ENCODE data around the gene XPA.

GRCh38 chr9:97636903-97637302 lies 60.2 kb downstream of the XPA start:
- TF ChIP-seq MEIS1 (CRISPR knock-in tag; IDR thresholded peaks at IDR 0.05; ENCODE audit: borderline replicate concordance) (no peak), KIAA2018 (CRISPR knock-in tag; IDR thresholded peaks at IDR 0.05; ENCODE audit: borderline replicate concordance) (no peak), DPF2 (CRISPR knock-in tag; IDR thresholded peaks at IDR 0.05; ENCODE audit: borderline replicate concordance, low read depth) (no peak), ZNF879 (CRISPR knock-in tag; IDR thresholded peaks at IDR 0.05) (no peak), POLR2AphosphoS5 (IDR thresholded peaks at IDR 0.05; ENCODE audit: low read depth, low read length) (no peak), EZH2 (conservative IDR thresholded peaks at IDR 0.05; ENCODE audit: low read depth, low read length) (no peak), ZNF232 (CRISPR knock-in tag; IDR thresholded peaks at IDR 0.05; ENCODE audit: borderline replicate concordance) (no peak), FOXK1 (CRISPR knock-in tag; IDR thresholded peaks at IDR 0.05; ENCODE audit: borderline replicate concordance, low read depth) (no peak)
- TF ChIP-seq, protein P1, sequence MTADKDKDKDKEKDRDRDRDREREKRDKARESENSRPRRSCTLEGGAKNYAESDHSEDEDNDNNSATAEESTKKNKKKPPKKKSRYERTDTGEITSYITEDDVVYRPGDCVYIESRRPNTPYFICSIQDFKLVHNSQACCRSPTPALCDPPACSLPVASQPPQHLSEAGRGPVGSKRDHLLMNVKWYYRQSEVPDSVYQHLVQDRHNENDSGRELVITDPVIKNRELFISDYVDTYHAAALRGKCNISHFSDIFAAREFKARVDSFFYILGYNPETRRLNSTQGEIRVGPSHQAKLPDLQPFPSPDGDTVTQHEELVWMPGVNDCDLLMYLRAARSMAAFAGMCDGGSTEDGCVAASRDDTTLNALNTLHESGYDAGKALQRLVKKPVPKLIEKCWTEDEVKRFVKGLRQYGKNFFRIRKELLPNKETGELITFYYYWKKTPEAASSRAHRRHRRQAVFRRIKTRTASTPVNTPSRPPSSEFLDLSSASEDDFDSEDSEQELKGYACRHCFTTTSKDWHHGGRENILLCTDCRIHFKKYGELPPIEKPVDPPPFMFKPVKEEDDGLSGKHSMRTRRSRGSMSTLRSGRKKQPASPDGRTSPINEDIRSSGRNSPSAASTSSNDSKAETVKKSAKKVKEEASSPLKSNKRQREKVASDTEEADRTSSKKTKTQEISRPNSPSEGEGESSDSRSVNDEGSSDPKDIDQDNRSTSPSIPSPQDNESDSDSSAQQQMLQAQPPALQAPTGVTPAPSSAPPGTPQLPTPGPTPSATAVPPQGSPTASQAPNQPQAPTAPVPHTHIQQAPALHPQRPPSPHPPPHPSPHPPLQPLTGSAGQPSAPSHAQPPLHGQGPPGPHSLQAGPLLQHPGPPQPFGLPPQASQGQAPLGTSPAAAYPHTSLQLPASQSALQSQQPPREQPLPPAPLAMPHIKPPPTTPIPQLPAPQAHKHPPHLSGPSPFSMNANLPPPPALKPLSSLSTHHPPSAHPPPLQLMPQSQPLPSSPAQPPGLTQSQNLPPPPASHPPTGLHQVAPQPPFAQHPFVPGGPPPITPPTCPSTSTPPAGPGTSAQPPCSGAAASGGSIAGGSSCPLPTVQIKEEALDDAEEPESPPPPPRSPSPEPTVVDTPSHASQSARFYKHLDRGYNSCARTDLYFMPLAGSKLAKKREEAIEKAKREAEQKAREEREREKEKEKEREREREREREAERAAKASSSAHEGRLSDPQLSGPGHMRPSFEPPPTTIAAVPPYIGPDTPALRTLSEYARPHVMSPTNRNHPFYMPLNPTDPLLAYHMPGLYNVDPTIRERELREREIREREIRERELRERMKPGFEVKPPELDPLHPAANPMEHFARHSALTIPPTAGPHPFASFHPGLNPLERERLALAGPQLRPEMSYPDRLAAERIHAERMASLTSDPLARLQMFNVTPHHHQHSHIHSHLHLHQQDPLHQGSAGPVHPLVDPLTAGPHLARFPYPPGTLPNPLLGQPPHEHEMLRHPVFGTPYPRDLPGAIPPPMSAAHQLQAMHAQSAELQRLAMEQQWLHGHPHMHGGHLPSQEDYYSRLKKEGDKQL (CRISPR knock-in tag; IDR thresholded peaks at IDR 0.05; ENCODE audit: low read depth) = no peak
- TF ChIP-seq, protein P2, sequence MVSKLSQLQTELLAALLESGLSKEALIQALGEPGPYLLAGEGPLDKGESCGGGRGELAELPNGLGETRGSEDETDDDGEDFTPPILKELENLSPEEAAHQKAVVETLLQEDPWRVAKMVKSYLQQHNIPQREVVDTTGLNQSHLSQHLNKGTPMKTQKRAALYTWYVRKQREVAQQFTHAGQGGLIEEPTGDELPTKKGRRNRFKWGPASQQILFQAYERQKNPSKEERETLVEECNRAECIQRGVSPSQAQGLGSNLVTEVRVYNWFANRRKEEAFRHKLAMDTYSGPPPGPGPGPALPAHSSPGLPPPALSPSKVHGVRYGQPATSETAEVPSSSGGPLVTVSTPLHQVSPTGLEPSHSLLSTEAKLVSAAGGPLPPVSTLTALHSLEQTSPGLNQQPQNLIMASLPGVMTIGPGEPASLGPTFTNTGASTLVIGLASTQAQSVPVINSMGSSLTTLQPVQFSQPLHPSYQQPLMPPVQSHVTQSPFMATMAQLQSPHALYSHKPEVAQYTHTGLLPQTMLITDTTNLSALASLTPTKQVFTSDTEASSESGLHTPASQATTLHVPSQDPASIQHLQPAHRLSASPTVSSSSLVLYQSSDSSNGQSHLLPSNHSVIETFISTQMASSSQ (IDR thresholded peaks at IDR 0.05; ENCODE audit: low read depth) = no peak
- TF ChIP-seq, protein P2 (CRISPR knock-in tag; IDR thresholded peaks at IDR 0.05; ENCODE audit: borderline replicate concordance) = no peak
- TF ChIP-seq, protein P3, sequence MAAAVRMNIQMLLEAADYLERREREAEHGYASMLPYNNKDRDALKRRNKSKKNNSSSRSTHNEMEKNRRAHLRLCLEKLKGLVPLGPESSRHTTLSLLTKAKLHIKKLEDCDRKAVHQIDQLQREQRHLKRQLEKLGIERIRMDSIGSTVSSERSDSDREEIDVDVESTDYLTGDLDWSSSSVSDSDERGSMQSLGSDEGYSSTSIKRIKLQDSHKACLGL (CRISPR knock-in tag; IDR thresholded peaks at IDR 0.05) = no peak
- TF ChIP-seq, protein P4, sequence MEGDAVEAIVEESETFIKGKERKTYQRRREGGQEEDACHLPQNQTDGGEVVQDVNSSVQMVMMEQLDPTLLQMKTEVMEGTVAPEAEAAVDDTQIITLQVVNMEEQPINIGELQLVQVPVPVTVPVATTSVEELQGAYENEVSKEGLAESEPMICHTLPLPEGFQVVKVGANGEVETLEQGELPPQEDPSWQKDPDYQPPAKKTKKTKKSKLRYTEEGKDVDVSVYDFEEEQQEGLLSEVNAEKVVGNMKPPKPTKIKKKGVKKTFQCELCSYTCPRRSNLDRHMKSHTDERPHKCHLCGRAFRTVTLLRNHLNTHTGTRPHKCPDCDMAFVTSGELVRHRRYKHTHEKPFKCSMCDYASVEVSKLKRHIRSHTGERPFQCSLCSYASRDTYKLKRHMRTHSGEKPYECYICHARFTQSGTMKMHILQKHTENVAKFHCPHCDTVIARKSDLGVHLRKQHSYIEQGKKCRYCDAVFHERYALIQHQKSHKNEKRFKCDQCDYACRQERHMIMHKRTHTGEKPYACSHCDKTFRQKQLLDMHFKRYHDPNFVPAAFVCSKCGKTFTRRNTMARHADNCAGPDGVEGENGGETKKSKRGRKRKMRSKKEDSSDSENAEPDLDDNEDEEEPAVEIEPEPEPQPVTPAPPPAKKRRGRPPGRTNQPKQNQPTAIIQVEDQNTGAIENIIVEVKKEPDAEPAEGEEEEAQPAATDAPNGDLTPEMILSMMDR (CRISPR knock-in tag; IDR thresholded peaks at IDR 0.05) = no peak

Measured in HepG2 (cell line).